HG02938 (cell line): ENCODE results near the gene NOS3.

Experiments used
- ATAC-seq: cut with Tn5 transposase; IDR thresholded peaks from one replicate; pipeline ENCODE4 v1.9.1; 2021; ENCODE audit warnings: mild to moderate bottlenecking, moderate library complexity; ENCODE audit not compliant: unreplicated experiment

NOS3 gene

GRCh38 chr7:150990416-150991186 lies at the start of gene NOS3:
NOS3 (plus strand) TSS chr7:150991017; CDS start chr7:150993804, 2,787 bp downstream.
- ATAC-seq = no peak

DNA sequence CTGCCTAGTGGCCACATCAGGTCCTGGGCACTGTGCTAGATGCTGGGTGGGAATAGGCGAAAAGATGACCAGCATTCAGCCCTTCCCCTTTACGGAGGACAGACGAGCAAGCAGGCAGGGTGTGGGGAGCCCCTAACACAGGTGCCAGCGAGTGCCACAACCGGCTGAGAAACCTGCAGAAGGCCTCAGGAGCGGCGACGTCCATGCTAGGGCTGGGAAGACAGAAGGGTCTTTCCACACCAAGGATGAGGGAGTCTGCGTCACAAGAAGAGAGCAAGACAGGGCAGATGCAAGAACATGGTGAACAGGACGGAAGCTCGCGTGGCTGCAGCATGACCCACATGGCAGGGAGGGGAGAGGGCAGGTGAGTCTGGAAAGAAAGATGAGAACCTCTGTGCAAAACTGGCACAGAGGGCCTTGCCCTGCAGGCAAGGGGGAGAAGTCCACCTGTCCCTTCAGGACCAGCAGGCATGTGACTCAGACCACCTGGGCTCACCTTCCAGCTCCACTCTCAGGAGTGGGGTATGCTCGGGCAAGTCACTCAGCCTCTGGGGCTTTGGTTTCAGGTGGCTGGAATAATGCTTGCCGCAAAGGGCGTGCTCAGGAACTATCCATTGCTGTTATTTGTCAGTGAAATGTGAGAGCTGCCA lies 49.3 kb upstream of the NOS3 start:
- ATAC-seq = no peak

GRCh38 chr7:150942001-150942590 lies 48.7 kb upstream of the NOS3 start:
- ATAC-seq = no peak

DNA sequence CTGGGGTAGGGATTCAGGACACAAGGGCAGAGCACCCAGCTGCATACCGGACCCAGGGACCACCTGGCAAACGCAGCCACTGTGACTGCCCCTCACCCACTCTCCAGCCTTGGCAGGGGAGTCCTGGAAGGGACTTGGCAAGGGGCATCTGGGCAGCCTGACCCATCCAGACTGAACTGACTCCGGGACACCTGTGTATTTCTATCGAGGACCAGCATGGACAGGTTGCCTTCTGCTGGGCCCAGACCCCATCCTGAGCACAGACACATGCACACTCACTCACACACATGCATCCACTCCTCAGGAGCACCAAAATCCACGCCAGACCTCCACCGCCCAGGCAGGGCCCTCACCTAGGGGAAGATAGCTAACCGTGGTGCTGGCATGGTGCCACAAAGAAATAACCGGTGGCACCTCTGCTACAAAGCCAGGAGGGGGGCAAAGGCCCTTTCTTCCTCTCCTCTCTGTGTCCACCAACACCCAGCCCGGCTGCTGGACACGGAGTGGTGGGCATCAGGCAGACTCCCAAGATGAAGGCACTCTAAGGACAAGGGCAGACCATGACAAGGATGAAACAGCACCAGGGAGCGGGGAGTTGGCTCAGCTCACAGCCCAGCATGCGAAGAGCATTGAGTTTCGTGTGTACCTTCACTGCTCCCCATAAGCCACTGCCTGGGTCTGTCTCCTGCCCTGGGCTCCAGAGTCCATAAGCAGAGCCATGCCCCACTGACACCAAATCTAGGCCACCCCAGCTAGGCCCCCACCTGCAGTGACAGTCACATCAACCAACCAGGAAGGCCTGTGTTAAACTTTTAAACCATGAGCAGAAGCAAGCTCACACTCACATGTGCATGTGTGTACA lies 48.0 kb upstream of the NOS3 start:
- no peak for ATAC-seq

- no peak for ATAC-seq
Measured at GRCh38 chr7:150943453-150943814, 47.4 kb upstream of the NOS3 start.

DNA sequence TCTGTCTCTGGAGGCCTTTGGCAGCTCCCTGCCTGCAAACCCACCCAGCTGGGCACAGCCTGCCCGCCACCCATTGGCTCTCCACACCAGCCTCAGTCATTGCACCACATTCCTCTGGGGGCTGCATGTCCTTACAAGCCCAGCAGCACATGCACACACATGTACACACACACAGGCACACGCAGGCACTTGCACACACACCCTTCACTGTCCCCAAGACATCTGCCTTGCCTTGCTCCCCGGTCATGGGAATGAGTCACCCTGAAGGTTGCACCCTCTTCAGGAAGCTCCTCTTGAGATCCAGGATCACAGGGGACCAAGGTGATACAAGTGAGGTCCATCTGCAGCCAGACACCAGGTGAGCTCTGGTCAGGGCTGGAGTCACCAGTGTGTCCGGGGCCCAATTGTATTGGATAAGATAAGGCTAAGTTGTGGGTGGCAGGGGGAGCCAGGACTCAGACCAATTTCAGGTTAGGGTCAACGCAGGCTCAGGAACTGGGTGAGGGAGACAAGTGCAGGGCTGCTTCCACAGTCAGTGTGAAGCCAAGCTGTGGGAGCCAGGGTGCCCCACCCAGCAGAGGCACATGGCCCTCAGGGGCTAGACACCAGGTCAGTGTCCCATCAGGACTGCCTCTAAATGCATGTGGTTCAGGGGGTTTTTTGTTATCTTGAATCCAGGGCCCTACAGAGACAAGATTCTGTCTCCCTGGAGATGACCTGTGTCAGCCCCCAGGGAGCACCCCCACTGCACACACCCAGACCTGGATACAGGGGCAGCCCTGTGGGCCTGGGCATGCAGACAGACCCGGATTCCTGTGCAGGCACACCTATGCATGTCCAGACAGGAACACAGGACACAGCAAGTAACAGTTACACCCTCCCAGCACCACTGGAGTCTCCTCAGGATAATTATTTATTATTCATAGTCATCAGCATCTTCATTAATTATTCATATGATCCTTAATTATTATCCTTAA lies 46.5 kb upstream of the NOS3 start:
- ATAC-seq = no peak

DNA sequence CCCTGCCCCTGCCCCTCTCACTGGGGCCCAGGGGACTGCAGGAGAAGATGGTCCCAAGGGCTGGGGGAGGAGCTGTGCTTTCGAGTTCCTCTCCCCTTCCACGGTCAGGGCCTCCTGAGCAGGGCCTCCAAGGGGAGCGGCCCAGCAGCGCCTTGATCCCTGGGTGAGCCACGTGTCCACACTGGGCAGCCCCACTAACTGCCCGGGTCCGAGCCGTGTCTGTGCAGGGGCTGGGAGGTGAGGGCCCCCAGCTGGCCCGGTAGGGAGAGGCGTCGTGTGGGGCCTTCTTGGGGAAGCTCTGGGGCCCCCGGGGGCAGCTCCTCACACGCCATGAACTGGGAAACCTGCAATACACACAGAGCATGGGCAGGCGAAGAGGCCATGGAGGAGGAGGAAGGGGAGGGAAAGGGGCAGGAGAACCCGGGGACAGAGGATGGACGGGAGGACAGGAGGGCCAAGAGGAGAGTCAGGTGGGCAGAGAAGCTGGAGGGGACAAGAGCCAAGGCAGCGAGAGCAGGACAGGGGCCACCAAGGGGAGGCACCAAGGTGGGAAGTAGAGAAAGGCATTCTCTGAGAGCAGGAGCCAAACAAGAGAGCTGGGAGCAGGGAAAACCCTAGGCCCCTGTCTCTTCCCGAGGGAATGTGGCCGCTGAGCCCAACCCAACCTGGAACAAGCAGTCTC lies 45.5 kb upstream of the NOS3 start:
- ATAC-seq = no peak

GRCh38 chr7:150945853-150946420 lies 44.9 kb upstream of the NOS3 start:
- no peak for ATAC-seq

DNA sequence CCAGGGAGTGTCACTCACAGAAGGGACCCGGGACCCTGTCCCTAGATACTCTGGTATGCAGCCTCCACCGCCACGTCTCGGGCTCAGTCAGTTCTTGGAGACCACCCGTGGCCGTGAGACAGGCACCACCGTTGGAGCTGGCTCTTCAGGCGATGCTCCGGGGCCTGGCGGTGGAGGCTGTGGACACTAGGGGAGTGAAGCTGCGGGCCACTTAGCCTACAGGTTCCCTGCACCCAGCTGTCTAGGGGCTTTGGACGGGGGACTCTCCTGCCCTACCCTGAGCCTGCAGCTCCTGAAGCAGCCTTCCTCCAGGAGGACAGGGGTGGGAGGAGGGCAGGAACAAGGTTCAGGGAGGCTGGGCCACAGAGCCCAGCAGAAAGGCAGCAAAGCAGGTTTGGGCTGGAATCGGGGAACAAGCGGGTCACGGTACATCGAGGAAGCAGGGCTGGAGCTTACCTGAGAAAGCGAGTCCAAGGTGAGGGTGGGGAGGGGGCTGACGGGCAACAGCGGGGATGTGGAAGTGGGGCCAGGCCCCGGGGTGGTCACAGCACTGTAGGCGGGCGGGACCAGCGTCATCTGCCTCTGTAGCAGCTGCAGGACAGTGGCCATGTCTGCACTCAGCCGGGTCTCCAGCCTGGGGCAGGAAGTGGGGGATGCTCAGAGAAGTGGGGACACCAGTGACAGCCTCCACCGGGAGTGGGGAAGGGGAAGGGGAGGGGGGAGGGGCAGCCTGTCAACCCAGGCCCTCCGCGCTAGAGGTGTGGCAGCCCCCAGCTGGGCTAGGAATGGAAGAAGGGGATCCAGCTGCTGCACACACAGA lies 44.2 kb upstream of the NOS3 start:
- ATAC-seq = no peak

DNA sequence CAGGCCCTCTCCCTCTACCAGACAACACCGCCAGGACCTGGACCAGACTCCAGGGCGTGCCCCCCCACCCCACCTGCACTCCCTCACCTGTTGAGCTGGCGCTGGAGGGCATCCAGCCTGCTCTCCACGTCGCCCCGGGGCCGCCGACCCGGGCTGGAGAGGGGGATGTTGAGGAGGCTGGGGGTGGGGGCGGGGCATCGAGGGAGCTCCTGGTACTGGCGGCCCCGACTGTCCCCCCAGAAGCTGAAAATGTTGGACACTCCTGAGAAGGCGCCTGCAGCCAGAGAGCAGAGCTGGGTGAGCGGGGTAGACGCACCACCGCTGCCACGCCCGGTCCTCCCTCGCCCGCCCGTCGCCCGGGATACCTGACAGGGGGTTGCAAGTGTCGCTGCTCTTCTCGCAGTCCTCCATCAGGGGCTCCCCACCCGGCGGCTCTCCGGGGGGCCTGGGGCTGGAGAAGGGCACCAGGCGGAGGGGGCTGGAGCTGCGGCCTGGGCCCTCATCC lies 43.5 kb upstream of the NOS3 start:
- ATAC-seq = no peak

DNA sequence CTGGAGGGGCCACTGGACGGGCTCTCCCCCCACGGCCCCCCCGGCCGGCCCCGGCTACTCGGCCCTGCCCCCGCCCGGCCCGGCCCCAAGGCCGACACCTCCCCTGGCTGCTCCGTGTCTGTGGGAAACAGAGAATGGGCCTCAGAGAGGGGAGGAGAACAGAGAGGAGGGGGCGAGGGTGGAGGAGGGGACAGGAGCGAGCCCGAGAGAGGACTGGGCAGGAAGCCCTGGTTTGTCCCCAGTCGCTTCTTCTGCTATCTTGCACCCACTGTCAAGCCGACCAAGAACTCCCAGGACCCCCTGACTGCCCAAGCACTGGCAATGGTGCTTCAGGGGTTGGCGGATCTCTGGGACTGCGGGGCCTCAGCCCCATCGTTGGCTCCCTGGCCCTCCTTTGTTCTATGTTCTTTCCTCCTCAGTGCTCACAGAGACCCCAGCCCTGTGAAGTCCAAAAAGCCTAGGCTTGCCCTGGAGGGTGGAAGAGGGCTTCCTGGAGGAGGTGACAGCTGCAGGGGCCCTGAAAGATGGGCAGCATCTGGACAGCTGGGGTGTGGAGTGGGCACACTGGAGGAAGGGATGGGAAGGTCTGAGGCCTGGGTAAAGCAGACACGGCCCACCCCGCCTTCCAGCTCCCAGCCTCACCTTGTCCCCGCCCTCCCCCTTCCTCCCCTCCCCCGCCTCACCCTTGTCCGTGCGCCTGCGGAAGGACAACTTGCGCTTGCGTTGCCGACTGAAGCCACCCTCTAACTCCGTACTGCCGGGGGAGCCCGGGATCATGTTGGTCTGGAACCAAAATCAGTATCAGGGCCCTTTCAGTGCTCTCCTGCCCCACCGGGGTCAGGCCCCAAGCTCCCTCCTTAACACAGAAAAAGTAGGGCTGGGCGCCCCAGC lies 42.8 kb upstream of the NOS3 start:
- ATAC-seq = no peak

DNA sequence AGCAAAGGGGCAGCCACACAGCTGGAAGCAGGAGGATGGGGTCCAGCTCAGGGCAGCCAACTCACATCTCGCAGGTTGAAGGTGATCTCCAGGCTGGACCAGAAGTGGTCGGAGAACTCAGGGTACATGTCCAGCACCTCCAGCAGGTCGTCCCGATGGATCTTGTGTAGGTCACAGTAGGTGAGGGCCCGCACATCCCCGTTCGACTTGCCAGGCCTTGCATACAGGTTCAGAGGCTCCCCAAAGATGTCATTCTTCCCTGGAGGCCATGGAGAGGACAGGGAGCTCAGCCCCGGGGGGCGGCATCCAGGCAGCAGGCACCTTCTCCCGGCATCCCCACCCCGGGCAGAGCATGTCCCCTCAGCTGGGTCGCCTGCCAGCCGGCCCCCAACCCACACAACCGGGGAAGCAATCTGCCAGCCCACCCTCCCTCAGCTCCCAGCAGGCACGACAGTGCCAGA lies 42.0 kb upstream of the NOS3 start:
- no peak for ATAC-seq

DNA sequence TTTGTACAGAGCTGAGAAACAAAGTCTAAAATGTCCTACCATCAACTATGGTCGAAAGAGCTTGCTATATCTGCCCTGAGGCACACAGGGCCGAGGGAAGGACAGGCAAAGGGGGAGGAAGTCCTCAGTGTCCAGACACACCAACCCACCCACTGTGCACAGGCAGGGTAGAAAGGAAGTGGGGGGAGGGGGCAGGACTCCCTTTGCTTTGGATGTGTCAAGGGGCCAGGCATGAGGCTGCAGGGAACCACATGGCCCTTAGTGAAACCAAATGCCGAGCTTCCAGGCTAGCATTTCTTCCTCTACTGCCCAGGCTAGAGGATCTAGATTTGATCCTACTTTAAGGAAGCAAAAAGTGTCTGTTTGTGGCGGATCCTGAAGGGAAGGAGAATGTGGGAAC lies 41.3 kb upstream of the NOS3 start:
- no peak for ATAC-seq

DNA sequence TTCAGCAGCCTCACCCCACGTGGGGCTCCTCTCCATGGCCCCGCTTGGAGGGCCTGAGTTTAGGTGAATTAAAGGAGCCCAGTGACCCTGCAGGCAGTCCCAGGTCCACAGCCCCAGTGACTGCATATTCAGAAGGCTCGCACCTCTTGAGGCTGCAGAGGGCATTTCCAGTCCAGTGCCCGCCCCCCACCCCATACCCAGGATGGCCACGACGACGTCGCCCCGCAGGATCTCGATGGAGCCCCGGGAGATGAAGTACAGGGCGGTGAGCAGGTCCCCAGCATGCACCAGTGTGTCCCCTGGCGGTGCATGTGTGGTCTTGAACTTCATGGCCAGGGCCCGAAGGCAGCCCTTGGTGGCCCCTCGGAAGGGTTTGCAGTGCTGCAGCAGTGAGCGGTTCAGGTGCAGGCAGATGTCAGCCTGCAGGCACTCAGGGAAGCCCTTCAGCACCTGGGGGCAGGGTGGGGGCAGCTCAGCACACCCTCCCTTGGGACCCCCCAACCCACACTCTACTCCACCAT lies 40.8 kb upstream of the NOS3 start:
- no peak for ATAC-seq

- ATAC-seq = no peak
Measured at GRCh38 chr7:150950496-150951180, 40.2 kb upstream of the NOS3 start.

- no peak for ATAC-seq
Measured at GRCh38 chr7:150951181-150951520, 39.7 kb upstream of the NOS3 start.
